Esophagus muscularis mucosa (tissue), 3 donors: ENCODE measurements around the gene PTPN6.

Source experiments
- CTCF ChIP-seq, 3 experiments: fragments of 200-600 bp in 2 of 3; fragments of 450-650 bp in 1 of 3; sonication (generic) in 2 of 3; IDR thresholded peaks; one replicate each; pipeline ENCODE4 v1.5.1; 2017 to 2019; ENCODE audit warnings: antibody characterized with exemption in 3 of 3, mild to moderate bottlenecking in 2 of 3, moderate library complexity in 1 of 3
- POLR2AphosphoS5 ChIP-seq, 2 donors: sonication (generic); formaldehyde crosslinking; IDR thresholded peaks; one replicate each; pipeline ENCODE4 v1.6.1; 2017; ENCODE audit warnings: antibody characterized with exemption in 2 of 2

GRCh38 chr12:6961695-6962284, 10.6 kb downstream of the PTPN6 start:
- TF ChIP-seq CTCF (IDR thresholded peaks at IDR 0.05) (peak in 2 of 3 experiments; percentile 23 to 52), POLR2AphosphoS5 (IDR thresholded peaks at IDR 0.05) (no peak)
